DMS 273 (cell line): ENCODE data around the gene SSRP1.

Experiments used
- DNase-seq: peaks from one replicate; lab custom pipeline; 2025; ENCODE audit not compliant: unreplicated experiment; lab: John Stamatoyannopoulos, UW

The SSRP1 gene

DNA sequence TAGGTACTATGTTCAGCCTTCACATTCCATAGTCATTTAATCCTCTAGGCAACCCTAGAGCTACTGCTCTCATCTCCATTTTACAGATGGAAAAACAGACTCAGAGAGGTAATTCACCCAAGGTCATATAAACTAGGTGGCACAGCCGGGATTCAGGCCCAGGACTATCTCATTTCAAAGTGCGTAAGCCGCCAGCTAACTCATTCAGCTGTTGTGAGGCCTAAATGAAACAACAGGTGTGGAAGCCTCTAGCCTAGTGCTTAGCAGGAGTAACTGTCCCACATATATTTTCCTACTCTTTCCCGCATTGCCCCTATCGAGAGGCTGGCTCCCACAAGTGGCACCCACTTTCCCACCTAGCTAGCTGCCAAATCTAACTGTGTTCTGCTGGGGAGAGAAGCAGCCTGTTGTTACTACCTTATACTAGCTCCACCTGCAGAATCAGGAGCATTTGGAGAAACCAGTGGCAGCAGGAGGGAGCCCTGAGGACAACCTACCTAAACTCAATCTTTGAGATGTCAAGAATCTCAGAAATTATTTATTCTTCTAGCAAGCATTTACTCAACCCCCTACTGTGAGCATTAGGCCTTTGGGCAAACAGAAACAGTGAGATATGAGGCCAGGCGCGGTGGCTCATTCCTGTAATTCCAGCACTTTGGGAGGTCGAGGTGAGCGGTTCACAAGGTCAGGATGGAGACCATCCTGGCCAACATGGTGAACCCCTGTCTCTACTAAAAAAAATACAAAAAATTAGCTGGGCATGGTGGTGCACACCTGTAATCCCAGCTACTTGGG lies 24.4 kb upstream of the SSRP1 start:
- DNase-seq = peak; percentile 6

DNA sequence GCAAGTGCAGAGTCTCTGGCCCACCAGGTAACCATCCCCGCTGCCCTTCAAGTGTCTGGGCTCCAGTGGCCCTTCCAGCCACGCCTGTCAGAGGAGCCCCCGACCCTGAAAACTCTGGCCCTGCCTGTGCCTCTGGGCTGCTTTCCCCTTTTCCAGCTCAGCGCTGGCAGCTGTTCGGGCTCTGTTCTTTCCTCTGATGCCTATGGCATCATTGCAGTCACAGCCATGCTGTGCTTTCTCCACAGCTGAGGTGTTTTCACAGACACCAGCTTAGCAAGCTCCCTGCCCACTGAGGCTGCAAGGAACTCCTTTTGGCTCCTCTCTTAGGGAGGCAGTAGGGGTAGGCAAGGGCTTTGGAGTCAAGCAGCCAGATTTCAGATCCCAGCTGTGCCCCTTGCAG lies 23.7 kb upstream of the SSRP1 start:
- no peak for DNase-seq

GRCh38 chr11:57358991-57359390 lies 23.3 kb upstream of the SSRP1 start:
- no peak for DNase-seq

DNA sequence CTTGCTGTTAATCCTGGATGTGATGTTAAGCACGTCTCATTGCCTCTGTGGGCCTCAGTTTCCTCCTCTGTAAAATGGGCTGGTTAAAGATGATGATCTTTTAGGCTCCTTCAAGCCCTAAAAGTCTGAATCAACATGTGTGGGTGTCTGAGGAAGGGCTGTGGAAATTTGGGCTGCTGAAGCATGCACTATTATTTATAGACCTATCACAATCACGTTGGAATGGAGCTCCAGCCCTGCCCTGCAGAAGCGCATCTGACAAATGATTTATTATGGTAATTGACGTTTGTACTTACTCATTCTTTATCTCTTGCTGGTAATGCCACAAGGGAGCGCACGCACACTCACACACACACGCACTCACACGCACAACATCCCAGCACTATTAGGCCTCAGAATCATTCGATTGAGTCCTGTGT lies 22.9 kb upstream of the SSRP1 start:
- DNase-seq = no peak

- DNase-seq = no peak
Measured at GRCh38 chr11:57357856-57358255, 22.2 kb upstream of the SSRP1 start.

DNA sequence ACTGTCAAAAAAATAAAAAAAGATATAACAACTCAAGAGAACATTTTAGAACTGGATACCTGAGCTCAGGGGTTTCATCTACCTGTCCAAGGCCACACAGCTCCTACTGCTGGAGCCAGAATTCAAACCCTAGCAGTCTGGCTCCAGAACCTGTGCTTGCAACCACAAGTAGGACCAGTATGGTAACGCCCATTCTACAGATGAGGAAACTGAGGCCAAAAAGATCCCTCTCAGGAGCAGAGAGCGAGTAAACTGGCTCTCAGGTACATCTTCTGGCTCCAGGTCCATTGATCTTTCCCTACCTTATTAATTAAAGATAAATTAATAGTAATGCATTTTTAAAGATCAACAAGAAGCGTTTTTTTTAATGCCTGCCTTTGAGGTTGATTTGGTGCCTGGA lies 21.6 kb upstream of the SSRP1 start:
- DNase-seq = no peak

- DNase-seq = no peak
Measured at GRCh38 chr11:57356268-57356667, 20.6 kb upstream of the SSRP1 start.

DNA sequence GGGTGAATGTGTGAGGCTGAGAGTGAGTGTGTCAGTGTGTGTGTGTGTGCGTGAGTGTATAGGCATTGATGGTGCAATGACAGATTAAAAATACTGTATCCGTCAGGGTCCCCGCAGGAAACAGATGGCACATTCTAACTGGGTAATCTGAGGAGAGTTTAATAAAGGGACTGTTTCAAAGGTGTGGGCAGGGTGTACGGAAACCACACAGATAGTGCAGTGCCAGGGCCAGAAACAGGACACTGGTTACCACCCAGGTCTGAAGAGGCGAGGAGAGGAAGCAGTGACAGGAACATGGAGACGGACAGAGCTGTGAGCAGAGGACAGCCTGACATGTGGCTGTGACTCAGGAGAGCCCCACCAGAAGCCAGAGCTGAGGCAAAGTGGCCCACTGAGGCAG lies 19.0 kb upstream of the SSRP1 start:
- DNase-seq = peak; percentile 13

DNA sequence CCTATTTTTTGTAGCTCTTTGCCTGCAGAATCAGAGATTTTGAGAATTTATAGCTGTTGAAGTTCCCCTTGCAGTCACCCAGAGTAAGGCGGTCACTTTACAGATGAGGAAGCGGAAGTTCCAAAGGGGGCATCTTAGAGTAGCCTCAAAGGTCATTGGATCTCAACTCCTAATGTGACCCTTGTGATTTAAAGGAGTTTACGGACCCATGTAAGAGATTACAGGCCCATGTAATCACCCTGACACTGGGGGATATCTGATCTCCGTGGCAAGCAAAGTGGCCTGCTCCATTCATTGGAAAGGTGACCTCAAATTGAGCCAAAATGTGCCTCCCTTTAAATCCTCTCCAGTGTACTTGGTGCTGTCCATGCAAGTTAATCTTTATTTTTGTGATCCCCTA lies 18.2 kb upstream of the SSRP1 start:
- DNase-seq = no peak

- no peak for DNase-seq
Measured at GRCh38 chr11:57353446-57353845, 17.8 kb upstream of the SSRP1 start.

- no peak for DNase-seq
Measured at GRCh38 chr11:57353036-57353435, 17.3 kb upstream of the SSRP1 start.

GRCh38 chr11:57349491-57350274 lies 14.0 kb upstream of the SSRP1 start:
- peak; percentile 42 for DNase-seq

- no peak for DNase-seq
Measured at GRCh38 chr11:57348636-57349313, 13.1 kb upstream of the SSRP1 start.

DNA sequence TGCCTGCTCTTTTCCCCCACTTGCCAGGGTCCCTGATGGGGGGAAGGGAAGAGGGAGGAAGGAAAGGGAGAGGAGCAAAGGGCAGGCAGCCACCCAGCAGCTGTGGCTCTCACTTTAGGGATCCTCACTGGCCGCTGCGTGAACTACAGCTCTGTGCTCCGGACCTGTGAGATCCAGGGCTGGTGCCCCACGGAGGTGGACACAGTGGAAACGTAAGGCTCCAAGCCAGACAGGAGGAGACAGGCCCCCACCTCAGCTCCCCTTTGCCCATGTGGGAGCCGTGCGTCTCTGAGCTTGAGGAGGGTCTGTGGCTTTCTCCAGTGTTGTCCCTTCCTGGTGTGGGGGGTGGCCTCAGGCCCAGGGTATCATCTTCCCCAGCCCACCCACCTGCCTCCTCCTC lies 12.4 kb upstream of the SSRP1 start:
- DNase-seq = no peak

- DNase-seq = no peak
Measured at GRCh38 chr11:57347336-57347735, 11.6 kb upstream of the SSRP1 start.

DNA sequence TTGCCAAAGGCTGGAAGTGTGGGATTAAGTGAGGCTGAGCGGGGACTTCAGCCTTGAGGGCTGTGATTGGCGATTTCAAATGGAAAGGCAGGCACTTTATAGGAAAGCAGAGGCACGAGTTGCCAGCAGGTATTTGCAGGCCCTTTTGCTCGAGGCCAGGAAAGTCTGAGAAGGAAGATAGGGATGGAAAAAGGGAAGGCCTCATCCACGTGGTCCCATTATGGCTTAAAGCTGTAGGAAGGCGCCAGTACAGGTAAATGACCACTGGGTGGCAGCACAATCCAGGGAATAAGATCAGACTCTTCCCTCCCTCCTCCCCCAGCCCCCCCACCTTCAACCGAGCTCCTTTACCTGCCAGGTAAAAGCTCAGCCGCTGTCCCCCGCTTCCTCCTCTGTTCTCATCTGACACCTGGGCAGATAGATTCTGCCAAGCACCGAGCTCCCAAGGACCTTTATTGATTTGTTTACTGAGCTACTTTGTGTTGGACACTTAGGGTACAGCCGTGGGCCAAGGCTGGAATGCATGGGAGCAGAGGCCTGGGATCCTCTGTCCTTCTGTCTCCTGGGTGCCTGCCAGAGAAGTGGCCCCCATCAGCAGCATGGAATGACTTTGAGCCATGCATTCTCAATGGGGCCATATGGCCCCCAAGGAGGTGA lies 10.0 kb upstream of the SSRP1 start:
- peak; percentile 83 for DNase-seq

GRCh38 chr11:57344826-57345225 lies 9.1 kb upstream of the SSRP1 start:
- DNase-seq = no peak

- DNase-seq = no peak
Measured at GRCh38 chr11:57343825-57344224, 8.1 kb upstream of the SSRP1 start.

DNA sequence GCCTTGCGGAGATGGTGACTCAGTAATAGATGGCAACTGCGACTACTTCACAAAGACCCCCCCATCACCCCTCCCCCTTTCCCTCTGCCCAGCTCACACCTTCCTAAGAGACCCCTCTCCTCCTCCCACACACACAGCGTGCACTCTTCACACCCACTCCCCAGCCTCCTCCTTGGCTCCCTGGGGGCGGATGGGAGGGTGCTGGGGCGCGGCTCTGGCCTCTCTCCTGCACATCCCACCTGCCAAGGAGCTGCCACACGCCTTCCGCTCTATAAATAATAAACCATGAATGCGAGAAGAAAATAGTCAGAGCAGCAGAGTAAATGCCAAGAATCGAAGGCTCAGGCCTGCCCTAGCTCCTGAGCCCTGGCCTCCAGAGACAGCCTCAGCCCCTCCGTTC lies 7.0 kb upstream of the SSRP1 start:
- no peak for DNase-seq

DNA sequence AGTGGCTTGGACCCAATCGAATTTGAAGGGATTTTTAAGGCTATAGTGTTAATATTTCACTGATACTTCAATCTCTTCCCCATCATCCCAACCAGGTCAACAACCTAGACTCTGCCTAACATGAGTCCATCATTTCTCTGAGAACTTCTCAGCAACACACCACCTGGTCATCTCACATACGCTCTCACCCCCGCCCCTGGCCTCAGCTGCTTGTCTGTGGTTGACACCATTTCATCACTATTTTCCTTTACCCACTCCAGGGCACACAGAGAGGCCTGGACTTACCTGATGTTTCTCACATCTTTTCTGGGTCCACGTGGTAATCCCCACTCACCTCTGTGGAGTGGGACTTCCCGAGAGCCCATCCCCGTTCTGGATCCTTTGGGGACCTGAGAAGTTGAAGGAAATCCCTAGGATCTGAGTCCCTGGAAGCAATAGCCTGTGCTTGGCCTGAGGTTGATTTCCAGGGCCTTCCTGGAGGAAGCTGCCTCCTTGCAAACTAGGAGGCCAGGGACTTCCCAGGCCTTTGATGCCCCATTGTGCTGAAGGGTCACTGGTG lies 5.6 kb upstream of the SSRP1 start:
- no peak for DNase-seq

DNA sequence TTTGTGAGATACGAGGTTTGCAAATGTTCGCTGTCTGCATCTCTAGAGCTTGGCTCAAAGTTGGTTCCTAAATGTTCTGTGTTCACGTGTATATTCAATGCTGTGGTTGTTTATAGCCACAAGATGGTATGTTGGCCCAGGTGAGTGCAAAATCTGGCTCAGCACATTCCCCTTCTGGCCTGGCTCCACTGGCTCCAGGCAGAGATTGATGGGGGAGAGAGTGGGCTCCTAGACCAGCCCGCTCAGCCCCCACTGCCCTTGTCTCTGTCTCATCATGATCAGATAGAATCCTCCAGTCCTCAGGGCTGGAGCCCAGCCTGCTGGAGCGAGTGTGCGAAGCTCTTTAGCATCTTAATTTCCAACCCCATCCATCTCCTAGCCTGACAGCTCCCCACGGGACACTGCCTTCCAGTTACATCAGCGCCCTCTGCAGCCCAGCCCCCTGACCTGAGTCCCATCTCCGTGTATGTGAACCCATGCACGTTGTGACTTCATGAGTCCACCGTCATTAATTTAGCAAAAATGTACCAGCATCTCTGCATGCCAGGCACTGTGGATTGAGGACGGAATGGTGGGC lies 4.4 kb upstream of the SSRP1 start:
- DNase-seq = peak; percentile 63
